Neural cell (in vitro differentiated cells): ENCODE results near the gene THBD. TPM values are rescaled to one million over a fixed set of nuclear protein-coding genes. Genes with fewer than 3 reads are reported as not detected.

ENCODE experiments used
- H2AFZ ChIP-seq: fragments of 200-600, 300-800 bp; sonication (generic), shearing (Covaris generic); 2 replicates; pipeline ENCODE4 v1.6.0; 2014; ENCODE audit warnings: low read depth, mild to moderate bottlenecking, antibody characterized with exemption, low read length, moderate library complexity
- H3F3A ChIP-seq: fragments of 200-600 bp; shearing (Covaris generic); 2 replicates; pipeline ENCODE4 v1.6.1; 2016; ENCODE audit warnings: mild to moderate bottlenecking, moderate library complexity, mixed read lengths, antibody characterized with exemption, low read length; ENCODE audit not compliant: insufficient read depth, poor library complexity, severe bottlenecking
- H3K27ac ChIP-seq: fragments of 200-600, 300-800 bp; sonication (generic), shearing (Covaris generic); 2 replicates; pipeline ENCODE4 v1.5.1; 2014; ENCODE audit warnings: mild to moderate bottlenecking, low read length, moderate library complexity
- H3K27me3 ChIP-seq: fragments of 300-800, 200-600 bp; sonication (generic), shearing (Covaris generic); 2 replicates; pipeline ENCODE4 v1.6.0; 2014; ENCODE audit warnings: mild to moderate bottlenecking, low read depth, low read length, moderate library complexity; ENCODE audit not compliant: insufficient read depth
- H3K36me3 ChIP-seq: fragments of 300-800, 200-600 bp; sonication (generic), shearing (Covaris generic); 2 replicates; pipeline ENCODE4 v1.5.1; 2014; ENCODE audit warnings: mild to moderate bottlenecking, antibody characterized with exemption, low read length, moderate library complexity; ENCODE audit not compliant: insufficient read depth
- H3K4me2 ChIP-seq: fragments of 300-800, 200-600 bp; sonication (generic), shearing (Covaris generic); 2 replicates; pipeline ENCODE4 v1.6.0; 2014; ENCODE audit warnings: mild to moderate bottlenecking, low read length
- H3K4me3 ChIP-seq: fragments of 300-800, 200-600 bp; sonication (generic), shearing (Covaris generic); 2 replicates; pipeline ENCODE4 v1.5.1; 2014; ENCODE audit warnings: mild to moderate bottlenecking, low read length, moderate library complexity
- H3K79me2 ChIP-seq: fragments of 200-600 bp; shearing (Covaris generic); replicated peaks from 2 replicates; pipeline ENCODE4 v1.6.0; 2014; ENCODE audit warnings: mild to moderate bottlenecking, low read length, moderate library complexity; ENCODE audit not compliant: insufficient read depth
- H3K9ac ChIP-seq: fragments of 300-800, 200-600 bp; sonication (generic), shearing (Covaris generic); 2 replicates; pipeline ENCODE4 v1.6.1; 2016; ENCODE audit warnings: mild to moderate bottlenecking, low read length, mixed read lengths
- H3K9me2 ChIP-seq: fragments of 200-600 bp; shearing (Covaris generic); 2 replicates; pipeline ENCODE4 v1.6.1; 2016; ENCODE audit warnings: mild to moderate bottlenecking, low read length, mixed read lengths; ENCODE audit not compliant: insufficient read depth
- H3K9me3 ChIP-seq: fragments of 200-600, 300-800 bp; sonication (generic), shearing (Covaris generic); 2 replicates; pipeline ENCODE4 v1.6.1; 2016; ENCODE audit warnings: mild to moderate bottlenecking, mixed run types, low read length, moderate library complexity, mixed read lengths
- H4K20me1 ChIP-seq: fragments of 200-600 bp; shearing (Covaris generic); 2 replicates; pipeline ENCODE4 v1.6.1; 2016; ENCODE audit warnings: mild to moderate bottlenecking, mixed run types; ENCODE audit not compliant: insufficient read depth
- EP300 ChIP-seq: fragments of 450-650 bp; conservative IDR thresholded peaks from 2 replicates; pipeline ENCODE4 v1.6.1; 2014; ENCODE audit warnings: antibody characterized with exemption, mild to moderate bottlenecking, moderate library complexity; ENCODE audit not compliant: poor library complexity, severe bottlenecking
- EZH2 ChIP-seq: fragments of 200-600, 300-800 bp; shearing (Covaris generic), sonication (generic); IDR thresholded peaks from 2 replicates; pipeline ENCODE4 v1.6.1; 2014; ENCODE audit warnings: antibody characterized with exemption, low read length, borderline replicate concordance, mild to moderate bottlenecking; ENCODE audit not compliant: insufficient read depth, poor library complexity, severe bottlenecking
- MXI1 ChIP-seq: fragments of 450-650 bp; conservative IDR thresholded peaks from 2 replicates; pipeline ENCODE4 v1.6.1; 2014; ENCODE audit warnings: antibody characterized with exemption, mild to moderate bottlenecking; ENCODE audit not compliant: poor library complexity, severe bottlenecking
- POLR2AphosphoS5 ChIP-seq: IDR thresholded peaks from 2 replicates; pipeline ENCODE4 v1.6.1; 2012
- RAD21 ChIP-seq: fragments of 450-650 bp; conservative IDR thresholded peaks from 2 replicates; pipeline ENCODE4 v1.6.1; 2014; ENCODE audit warnings: antibody characterized with exemption, mild to moderate bottlenecking, moderate library complexity
- SMC3 ChIP-seq: fragments of 450-650 bp; conservative IDR thresholded peaks from 2 replicates; pipeline ENCODE4 v1.6.1; 2014; ENCODE audit warnings: antibody characterized with exemption, mild to moderate bottlenecking, moderate library complexity; ENCODE audit not compliant: poor library complexity
- TAF1 ChIP-seq: IDR thresholded peaks from 2 replicates; pipeline ENCODE4 v1.6.1; 2012; ENCODE audit warnings: low read depth
- polyA plus RNA-seq: library from polyadenylated mRNA; depleted of rRNA; stranded (reverse); fragments of >200 nt; gene quantifications from 2 replicates; pipeline ENCODE4 v1.2.3, GENCODE V29; 2014
- TF ChIP-seq, protein P1 (sequence below): fragments of 450-650 bp; IDR thresholded peaks from 2 replicates; pipeline ENCODE4 v1.5.1; 2014; ENCODE audit warnings: antibody characterized with exemption, mild to moderate bottlenecking, moderate library complexity; ENCODE audit not compliant: poor library complexity, severe bottlenecking
- TF ChIP-seq, protein P2 (sequence below): IDR thresholded peaks from 2 replicates; pipeline ENCODE4 v1.6.1; 2012; ENCODE audit warnings: borderline replicate concordance

The THBD gene
- polyA plus RNA-seq, 1 donor from 2014 or later, result not detected

DNA sequence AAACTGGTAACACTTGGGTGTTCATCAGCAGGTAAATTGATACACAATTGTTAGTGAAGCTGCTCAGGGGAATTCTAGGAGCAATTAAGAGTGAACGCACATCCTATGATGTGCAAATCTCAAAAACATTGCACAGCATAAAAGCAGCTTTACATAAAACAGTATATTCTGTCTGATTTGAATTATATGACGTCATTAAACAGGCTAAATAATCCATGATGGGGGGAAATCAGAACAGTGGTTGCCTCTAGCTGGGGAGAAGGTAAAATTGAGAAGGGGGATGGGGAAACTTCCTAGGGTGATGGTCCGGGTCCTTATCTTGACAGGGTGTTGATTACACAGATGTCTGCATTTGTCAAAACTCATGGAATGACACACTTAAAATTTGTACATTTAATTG is 17.3 kb upstream of the THBD start:
- no peaks in the 10 kb centered on the region for H3K9me2 ChIP-seq
- H4K20me1 ChIP-seq, result no peaks in the 10 kb centered on the region
- H3F3A ChIP-seq, result no peaks in the 10 kb centered on the region
- H3K27me3 ChIP-seq, result peaks cover 22% of the 10 kb centered on the region
- H3K27ac ChIP-seq, result no peak overlapping the region
- no peak overlapping the region for H2AFZ ChIP-seq
- no peak overlapping the region for H3K9ac ChIP-seq
- no peak overlapping the region for H3K4me3 ChIP-seq
- H3K79me2 ChIP-seq, result no peaks in the 10 kb centered on the region
- H3K4me2 ChIP-seq, result no peak overlapping the region
- no peaks in the 10 kb centered on the region for H3K9me3 ChIP-seq
- no peak for TF ChIP-seq MXI1
- TF ChIP-seq, protein P1, sequence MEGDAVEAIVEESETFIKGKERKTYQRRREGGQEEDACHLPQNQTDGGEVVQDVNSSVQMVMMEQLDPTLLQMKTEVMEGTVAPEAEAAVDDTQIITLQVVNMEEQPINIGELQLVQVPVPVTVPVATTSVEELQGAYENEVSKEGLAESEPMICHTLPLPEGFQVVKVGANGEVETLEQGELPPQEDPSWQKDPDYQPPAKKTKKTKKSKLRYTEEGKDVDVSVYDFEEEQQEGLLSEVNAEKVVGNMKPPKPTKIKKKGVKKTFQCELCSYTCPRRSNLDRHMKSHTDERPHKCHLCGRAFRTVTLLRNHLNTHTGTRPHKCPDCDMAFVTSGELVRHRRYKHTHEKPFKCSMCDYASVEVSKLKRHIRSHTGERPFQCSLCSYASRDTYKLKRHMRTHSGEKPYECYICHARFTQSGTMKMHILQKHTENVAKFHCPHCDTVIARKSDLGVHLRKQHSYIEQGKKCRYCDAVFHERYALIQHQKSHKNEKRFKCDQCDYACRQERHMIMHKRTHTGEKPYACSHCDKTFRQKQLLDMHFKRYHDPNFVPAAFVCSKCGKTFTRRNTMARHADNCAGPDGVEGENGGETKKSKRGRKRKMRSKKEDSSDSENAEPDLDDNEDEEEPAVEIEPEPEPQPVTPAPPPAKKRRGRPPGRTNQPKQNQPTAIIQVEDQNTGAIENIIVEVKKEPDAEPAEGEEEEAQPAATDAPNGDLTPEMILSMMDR, result no peak
- no peak for TF ChIP-seq TAF1
- no peak for TF ChIP-seq POLR2AphosphoS5
- no peak for TF ChIP-seq EZH2
- TF ChIP-seq SMC3, result no peak
- no peak for TF ChIP-seq EP300
- TF ChIP-seq RAD21, result no peak
- TF ChIP-seq, protein P2, sequence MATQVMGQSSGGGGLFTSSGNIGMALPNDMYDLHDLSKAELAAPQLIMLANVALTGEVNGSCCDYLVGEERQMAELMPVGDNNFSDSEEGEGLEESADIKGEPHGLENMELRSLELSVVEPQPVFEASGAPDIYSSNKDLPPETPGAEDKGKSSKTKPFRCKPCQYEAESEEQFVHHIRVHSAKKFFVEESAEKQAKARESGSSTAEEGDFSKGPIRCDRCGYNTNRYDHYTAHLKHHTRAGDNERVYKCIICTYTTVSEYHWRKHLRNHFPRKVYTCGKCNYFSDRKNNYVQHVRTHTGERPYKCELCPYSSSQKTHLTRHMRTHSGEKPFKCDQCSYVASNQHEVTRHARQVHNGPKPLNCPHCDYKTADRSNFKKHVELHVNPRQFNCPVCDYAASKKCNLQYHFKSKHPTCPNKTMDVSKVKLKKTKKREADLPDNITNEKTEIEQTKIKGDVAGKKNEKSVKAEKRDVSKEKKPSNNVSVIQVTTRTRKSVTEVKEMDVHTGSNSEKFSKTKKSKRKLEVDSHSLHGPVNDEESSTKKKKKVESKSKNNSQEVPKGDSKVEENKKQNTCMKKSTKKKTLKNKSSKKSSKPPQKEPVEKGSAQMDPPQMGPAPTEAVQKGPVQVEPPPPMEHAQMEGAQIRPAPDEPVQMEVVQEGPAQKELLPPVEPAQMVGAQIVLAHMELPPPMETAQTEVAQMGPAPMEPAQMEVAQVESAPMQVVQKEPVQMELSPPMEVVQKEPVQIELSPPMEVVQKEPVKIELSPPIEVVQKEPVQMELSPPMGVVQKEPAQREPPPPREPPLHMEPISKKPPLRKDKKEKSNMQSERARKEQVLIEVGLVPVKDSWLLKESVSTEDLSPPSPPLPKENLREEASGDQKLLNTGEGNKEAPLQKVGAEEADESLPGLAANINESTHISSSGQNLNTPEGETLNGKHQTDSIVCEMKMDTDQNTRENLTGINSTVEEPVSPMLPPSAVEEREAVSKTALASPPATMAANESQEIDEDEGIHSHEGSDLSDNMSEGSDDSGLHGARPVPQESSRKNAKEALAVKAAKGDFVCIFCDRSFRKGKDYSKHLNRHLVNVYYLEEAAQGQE, result no peak
- H3K36me3 ChIP-seq, result no peaks in the 10 kb centered on the region

DNA sequence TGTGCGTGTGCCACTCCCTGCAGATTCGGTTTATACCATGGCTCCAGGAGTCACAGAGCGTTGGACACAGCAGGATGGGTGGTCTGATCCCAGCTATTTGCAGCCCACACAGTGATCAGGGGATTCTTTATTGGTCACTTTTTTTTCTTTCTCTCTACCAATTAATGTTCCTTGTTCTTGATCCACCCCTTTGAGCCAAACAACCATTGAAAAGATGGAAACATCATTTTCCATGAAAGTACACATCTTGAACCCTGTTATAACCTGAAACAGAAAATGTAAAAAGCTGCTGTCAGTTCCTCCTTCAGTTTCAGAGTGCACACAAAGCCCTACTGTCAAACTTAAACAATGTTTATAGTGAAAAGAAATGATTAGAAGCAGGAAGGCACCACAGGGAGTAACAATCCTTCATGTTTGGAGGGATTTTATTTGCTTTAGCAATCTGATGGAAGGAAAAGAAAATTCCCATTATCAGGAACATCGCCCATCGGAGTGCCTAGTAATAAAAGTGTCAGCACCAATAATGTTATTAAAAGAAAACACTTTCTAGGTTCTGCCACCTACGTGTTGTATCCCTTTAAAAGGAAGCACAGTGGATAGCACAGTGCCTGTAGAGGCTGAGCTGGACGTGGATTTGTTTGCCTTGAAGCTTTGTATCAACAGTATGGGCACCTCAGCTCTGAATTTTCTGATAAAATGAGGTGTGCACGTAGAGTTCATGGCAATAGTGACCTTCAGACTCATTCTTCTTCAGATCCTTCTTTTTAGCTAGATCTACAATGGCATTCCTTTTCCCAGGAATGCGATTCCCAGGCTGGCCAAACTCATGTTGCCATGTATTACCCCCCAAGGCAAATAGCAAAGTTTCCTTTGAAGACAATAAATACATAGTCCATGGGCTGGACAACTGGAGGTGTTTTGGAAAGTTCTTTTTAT is 16.1 kb upstream of the THBD start:
- Histone ChIP-seq H3F3A (no peaks in the 10 kb centered on the region), H4K20me1 (no peaks in the 10 kb centered on the region), H3K9ac (no peak overlapping the region), H3K36me3 (no peaks in the 10 kb centered on the region), H3K27me3 (peaks cover 22% of the 10 kb centered on the region), H3K9me3 (no peaks in the 10 kb centered on the region), H3K79me2 (no peaks in the 10 kb centered on the region), H3K4me3 (no peak overlapping the region), H2AFZ (no peak overlapping the region), H3K9me2 (no peaks in the 10 kb centered on the region), H3K4me2 (peak overlapping the region; percentile 32), H3K27ac (no peak overlapping the region)
- TF ChIP-seq SMC3, result no peak
- TF ChIP-seq RAD21, result no peak
- TF ChIP-seq EP300, result peak; percentile 86
- TF ChIP-seq POLR2AphosphoS5, result peak; percentile 91
- TF ChIP-seq, protein P1, result no peak
- TF ChIP-seq, protein P2, result peak; percentile 100
- no peak for TF ChIP-seq TAF1
- TF ChIP-seq EZH2, result no peak
